GM12878 (cell line): ENCODE results near the gene EBF3. TPM values are rescaled to one million over a fixed set of nuclear protein-coding genes. Genes with fewer than 3 reads are reported as not detected.

ENCODE experiments used
- ATAC-seq: fragments of 200-7000 bp; cut with Tn5 transposase; 3 replicates; pipeline ENCODE4 v1.9.1; 2020; ENCODE audit warnings: mild to moderate bottlenecking, moderate library complexity
- BruUV-seq: library from RNA; stranded (reverse); fragments of 400-500 nt; replicated peaks from 2 replicates; lab custom pipeline; 2021; lab: Mats Ljungman, UMichigan
- CTCF ChIA-PET: fragments of 300-600 bp; sonication (Branson Sonifier 250); formaldehyde crosslinking; extraction: SDS; loops from one replicate; lab custom pipeline; 2021; ENCODE audit warnings: inconsistent platforms; lab: Yijun Ruan, JAX
- POLR2A ChIA-PET: fragments of 350-600 bp; formaldehyde crosslinking; extraction: SDS; loops from one replicate; lab custom pipeline; 2021; ENCODE audit warnings: inconsistent platforms; lab: Charles Lee
- RAD21 ChIA-PET: fragments of 300-600 bp; sonication (Branson Sonifier 250); formaldehyde crosslinking; loops from one replicate; lab custom pipeline; 2023; ENCODE audit warnings: antibody characterized with exemption; ENCODE audit not compliant: unreplicated experiment; lab: Charles Lee
- SMC1A ChIA-PET: fragments of 300-600 bp; sonication (Branson Sonifier 250); formaldehyde crosslinking; loops from one replicate; lab custom pipeline; 2023; ENCODE audit not compliant: unreplicated experiment, uncharacterized antibody; lab: Charles Lee
- DNase-seq: peaks from one replicate; pipeline ENCODE4 v3.0.0-alpha.2; 2011; ENCODE audit warnings: low read depth, low spot score
- FAIRE-seq: peaks from 3 replicates; lab custom pipeline; 2011; peaks lifted over from hg19 to GRCh38; lab: Jason Lieb, UNC
- H2AFZ ChIP-seq: 2 replicates; pipeline ENCODE4 v1.6.0; 2011; ENCODE audit warnings: low read depth, low read length, control low read depth; ENCODE audit not compliant: control insufficient read depth
- H3K27ac ChIP-seq: 2 replicates; pipeline ENCODE4 v1.5.1; 2011; ENCODE audit warnings: control low read depth; ENCODE audit not compliant: control insufficient read depth, insufficient read depth
- H3K27me3 ChIP-seq, 2 experiments: replicated peaks in 1 of 2; 2 replicates each; pipeline versions ENCODE4 v1.6.0 to v1.6.1; 2011; ENCODE audit warnings: low read length in 1 of 2; ENCODE audit not compliant: control insufficient read depth in 2 of 2, insufficient read depth in 2 of 2
- H3K36me3 ChIP-seq, 2 experiments: 2 replicates each; pipeline ENCODE4 v1.5.1; 2011; ENCODE audit warnings: low read length in 1 of 2; ENCODE audit not compliant: control insufficient read depth in 2 of 2, insufficient read depth in 2 of 2
- H3K4me1 ChIP-seq: 2 replicates; pipeline ENCODE4 v1.6.1; 2011; ENCODE audit warnings: mild to moderate bottlenecking, low read length, moderate library complexity, mixed read lengths; ENCODE audit not compliant: control insufficient read depth, insufficient read depth
- H3K4me2 ChIP-seq: 2 replicates; pipeline ENCODE4 v1.6.0; 2011; ENCODE audit warnings: control low read depth; ENCODE audit not compliant: control insufficient read depth, insufficient read depth
- H3K4me3 ChIP-seq: fragments of 200-600 bp; sonication (generic); 2 replicates; pipeline ENCODE4 v1.5.1; 2016
- H3K79me2 ChIP-seq: 2 replicates; pipeline ENCODE4 v1.6.0; 2011; ENCODE audit warnings: low read length; ENCODE audit not compliant: control insufficient read depth, insufficient read depth
- H3K9ac ChIP-seq: 2 replicates; pipeline ENCODE4 v1.8.0; 2011; ENCODE audit warnings: low read length, control low read depth, mixed read lengths; ENCODE audit not compliant: control insufficient read depth, insufficient read depth
- H3K9me3 ChIP-seq: replicated peaks from 3 replicates; pipeline ENCODE4 v1.5.1; 2011; ENCODE audit warnings: mild to moderate bottlenecking, low read length; ENCODE audit not compliant: control insufficient read depth, insufficient read depth
- H4K20me1 ChIP-seq: 2 replicates; pipeline ENCODE4 v1.6.0; 2011; ENCODE audit not compliant: control insufficient read depth, insufficient read depth
- CBFB ChIP-seq: IDR thresholded peaks from 2 replicates; pipeline ENCODE4 v1.6.1; 2016; ENCODE audit warnings: antibody characterized with exemption, low read depth
- CBX5 ChIP-seq: sonication (generic); IDR thresholded peaks from 2 replicates; pipeline ENCODE4 v1.6.1; 2016; ENCODE audit warnings: low read depth, moderate library complexity, mild to moderate bottlenecking, inconsistent platforms
- CREB1 ChIP-seq: IDR thresholded peaks from 2 replicates; pipeline ENCODE4 v1.6.1; 2012; ENCODE audit warnings: low read depth, mild to moderate bottlenecking, inconsistent platforms
- DPF2 ChIP-seq: fragments of 450-650 bp; IDR thresholded peaks from 2 replicates; pipeline ENCODE4 v1.6.1; 2017; ENCODE audit warnings: mild to moderate bottlenecking
- E4F1 ChIP-seq: fragments of 450-650 bp; IDR thresholded peaks from 2 replicates; pipeline ENCODE4 v1.6.1; 2018; ENCODE audit warnings: borderline replicate concordance, mild to moderate bottlenecking; ENCODE audit not compliant: partially characterized antibody
- GABPA ChIP-seq: IDR thresholded peaks from 2 replicates; pipeline ENCODE4 v1.6.1; 2014; ENCODE audit warnings: antibody characterized with exemption, low read depth, mild to moderate bottlenecking, inconsistent platforms
- MXI1 ChIP-seq: fragments of 150-350 bp; IDR thresholded peaks from 2 replicates; pipeline ENCODE4 v1.6.1; 2011; ENCODE audit warnings: low read depth, mild to moderate bottlenecking, inconsistent platforms, low read length, improper control_type of control experiment
- NFXL1 ChIP-seq: fragments of 450-650 bp; IDR thresholded peaks from 2 replicates; pipeline ENCODE4 v1.6.1; 2017; ENCODE audit warnings: antibody characterized with exemption, mild to moderate bottlenecking, borderline replicate concordance
- NRF1 ChIP-seq: conservative IDR thresholded peaks from 2 replicates; pipeline ENCODE4 v1.6.1; 2011; ENCODE audit warnings: mild to moderate bottlenecking, low read depth, low read length, improper control_type of control experiment
- POLR2A ChIP-seq: IDR thresholded peaks from 2 replicates; pipeline ENCODE4 v1.6.1; 2011; ENCODE audit warnings: low read depth, mild to moderate bottlenecking, low read length
- POLR2AphosphoS5 ChIP-seq: IDR thresholded peaks from 2 replicates; pipeline ENCODE4 v1.6.1; 2011; ENCODE audit warnings: mild to moderate bottlenecking, low read length, inconsistent platforms
- RCOR1 ChIP-seq: conservative IDR thresholded peaks from 2 replicates; pipeline ENCODE4 v1.6.1; 2012; ENCODE audit warnings: low read depth, low read length, improper control_type of control experiment
- TCF7 ChIP-seq: IDR thresholded peaks from 2 replicates; pipeline ENCODE4 v1.6.1; 2014; ENCODE audit warnings: antibody characterized with exemption, borderline replicate concordance
- WRNIP1 ChIP-seq: IDR thresholded peaks from 2 replicates; pipeline ENCODE4 v1.6.1; 2011; ENCODE audit warnings: low read depth, low read length, improper control_type of control experiment, borderline replicate concordance
- ZBED1 ChIP-seq: IDR thresholded peaks from 2 replicates; pipeline ENCODE4 v1.6.1; 2016; ENCODE audit warnings: borderline replicate concordance
- ZNF592 ChIP-seq: fragments of 450-650 bp; IDR thresholded peaks from 2 replicates; pipeline ENCODE4 v1.6.1; 2017; ENCODE audit warnings: mild to moderate bottlenecking, moderate library complexity
- WGBS: methylation state at CpG from one replicate; pipeline ENCODE4 v1.1.6; 2016; ENCODE audit warnings: low lambda C conversion rate; ENCODE audit not compliant: insufficient replicate concordance, insufficient coverage; ENCODE audit errors: missing lambda C conversion rate; 5-methylcytosine and 5-hydroxymethylcytosine counted together
- in situ Hi-C: fragments of 300-500 bp; cut with MboI; formaldehyde crosslinking; loops from 9 replicates; pipeline ENCODE4 v1.14.3; 2018; ENCODE audit warnings: mixed read lengths
- intact Hi-C: fragments of 100-400 bp; cut with micrococcal nuclease; formaldehyde crosslinking; loops from one replicate; pipeline ENCODE4 v1.14.2; 2022; ENCODE audit not compliant: unreplicated experiment
- polyA plus RNA-seq, 11 experiments: library from polyadenylated mRNA; depleted of rRNA in 4 of 11; unstranded in 6 of 11; stranded (reverse) in 5 of 11; fragments of >200 nt; fragmentation: Nextera tagmentation in 4 of 11; fragmentation: Illumina TruSeq in 1 of 11; extraction: Ambion mirVana in 4 of 11; extraction: Trizol in 1 of 11; gene quantifications; 1 replicate in 1 of 11; 2 replicates in 10 of 11; pipeline versions ENCODE4 v1.2.1 to v1.2.3, GENCODE V29; 2011 to 2016; ENCODE audit warnings: inconsistent platforms in 2 of 11, missing spikeins in 2 of 11, low read depth in 1 of 11
- total RNA-seq, 4 experiments: library from RNA; depleted of rRNA in 3 of 4; stranded (reverse); fragments of >200 nt in 3 of 4; fragmentation: Illumina TruSeq in 1 of 4; extraction: Trizol in 1 of 4; gene quantifications; 2 replicates each; pipeline versions ENCODE4 v1.2.1 to v1.2.3, GENCODE V29; 2013 to 2021
- TF ChIP-seq, protein P1 (sequence below): fragments of 450-650 bp; IDR thresholded peaks from 2 replicates; pipeline ENCODE4 v1.6.1; 2016; ENCODE audit warnings: mild to moderate bottlenecking

Gene EBF3
- total and polyA plus RNA-seq, 10 of the 15 experiments (the other 5 are each of a cell fraction or from before 2014, with no cell fraction given): not detected

GRCh38 chr10:129905553-129905952 lies 58.5 kb downstream of the EBF3 start:
- H3K9ac ChIP-seq: no peak overlapping the region
- no peak overlapping the region for H3K4me3 ChIP-seq
- no TSS peak for BruUV-seq
- intact Hi-C loops (no loop called here), in situ Hi-C loops (no loop called here)
- ChIA-PET RAD21 (no interaction called here), SMC1A (no interaction called here), POLR2A (no interaction called here), CTCF (no interaction called here)
- no peak overlapping the region for H3K27ac ChIP-seq
- H3K36me3 ChIP-seq: no peaks in the 10 kb centered on the region
- TF ChIP-seq GABPA (no peak), ZBED1 (no peak), NFXL1 (no peak), CBX5 (no peak), DPF2 (no peak), POLR2AphosphoS5 (no peak), E4F1 (no peak), NRF1 (no peak), WRNIP1 (no peak), TCF7 (no peak), CBFB (no peak), MXI1 (no peak), RCOR1 (no peak), ZNF592 (no peak), POLR2A (no peak), CREB1 (no peak)
- TF ChIP-seq, protein P1, sequence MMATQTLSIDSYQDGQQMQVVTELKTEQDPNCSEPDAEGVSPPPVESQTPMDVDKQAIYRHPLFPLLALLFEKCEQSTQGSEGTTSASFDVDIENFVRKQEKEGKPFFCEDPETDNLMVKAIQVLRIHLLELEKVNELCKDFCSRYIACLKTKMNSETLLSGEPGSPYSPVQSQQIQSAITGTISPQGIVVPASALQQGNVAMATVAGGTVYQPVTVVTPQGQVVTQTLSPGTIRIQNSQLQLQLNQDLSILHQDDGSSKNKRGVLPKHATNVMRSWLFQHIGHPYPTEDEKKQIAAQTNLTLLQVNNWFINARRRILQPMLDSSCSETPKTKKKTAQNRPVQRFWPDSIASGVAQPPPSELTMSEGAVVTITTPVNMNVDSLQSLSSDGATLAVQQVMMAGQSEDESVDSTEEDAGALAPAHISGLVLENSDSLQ: no peak
- H3K4me1 ChIP-seq: no peaks in the 10 kb centered on the region
- no peak for DNase-seq
- FAIRE-seq: no peak
- H3K79me2 ChIP-seq: no peaks in the 10 kb centered on the region
- no peaks in the 10 kb centered on the region for H4K20me1 ChIP-seq
- no peaks in the 10 kb centered on the region for H3K9me3 ChIP-seq
- WGBS: 30% methylated on average over 12 of the region's 12 CpGs
- H3K4me2 ChIP-seq: no peak overlapping the region
- ATAC-seq: no peak
- no peaks in the 10 kb centered on the region for H3K27me3 ChIP-seq
- no peak overlapping the region for H2AFZ ChIP-seq
